Mucosa of rectum (tissue), 2 donors: Measurements from ENCODE around the gene KDM4E.

Experiments used
- H3K27ac ChIP-seq, 2 donors: one replicate each; pipeline ENCODE4 v1.7.0; 2013; ENCODE audit warnings: inconsistent platforms in 2 of 2, low read depth in 2 of 2, low read length in 2 of 2
- H3K27me3 ChIP-seq, 2 donors: one replicate each; pipeline ENCODE4 v1.7.0; 2013; ENCODE audit warnings: low read length in 2 of 2; ENCODE audit not compliant: control insufficient read depth in 2 of 2, insufficient read depth in 2 of 2
- H3K36me3 ChIP-seq, 2 donors: one replicate each; pipeline ENCODE4 v1.7.0; 2013; ENCODE audit warnings: low read length in 2 of 2; ENCODE audit not compliant: control insufficient read depth in 2 of 2, insufficient read depth in 2 of 2
- H3K4me1 ChIP-seq, 2 donors: one replicate each; pipeline ENCODE4 v1.7.0; 2013; ENCODE audit warnings: low read length in 2 of 2, mild to moderate bottlenecking in 1 of 2; ENCODE audit not compliant: control insufficient read depth in 2 of 2, insufficient read depth in 2 of 2
- H3K4me3 ChIP-seq, 2 donors: one replicate each; pipeline ENCODE4 v1.7.0; 2013; ENCODE audit warnings: low read length in 2 of 2
- H3K9ac ChIP-seq, 2 donors: one replicate each; pipeline ENCODE4 v1.7.0; 2013; ENCODE audit warnings: low read length in 2 of 2, low read depth in 1 of 2, mild to moderate bottlenecking in 1 of 2
- H3K9me3 ChIP-seq, 2 donors: one replicate each; pipeline ENCODE4 v1.7.0; 2013; ENCODE audit warnings: low read length in 2 of 2; ENCODE audit not compliant: control insufficient read depth in 2 of 2
- donor health status: healthy.
- donor health status: Normal muscosa, but diverticular disease.

Gene KDM4E

GRCh38 chr11:95024958-95025357, at the start of gene KDM4E:
Gene KDM4E, plus strand, starts transcription at chr11:95025258. Its CDS starts 300 bp downstream, at chr11:95025558.
- no peak within 1 kb of the TSS for H3K9ac ChIP-seq
- H3K27ac ChIP-seq = no peak within 1 kb of the TSS
- no peaks in the 10 kb centered on the region for H3K27me3 ChIP-seq
- H3K36me3 ChIP-seq = no peaks in the 10 kb centered on the region
- H3K9me3 ChIP-seq = no peaks in the 10 kb centered on the region
- no peaks in the 10 kb centered on the region for H3K4me1 ChIP-seq
- H3K4me3 ChIP-seq = no peak within 1 kb of the TSS

DNA sequence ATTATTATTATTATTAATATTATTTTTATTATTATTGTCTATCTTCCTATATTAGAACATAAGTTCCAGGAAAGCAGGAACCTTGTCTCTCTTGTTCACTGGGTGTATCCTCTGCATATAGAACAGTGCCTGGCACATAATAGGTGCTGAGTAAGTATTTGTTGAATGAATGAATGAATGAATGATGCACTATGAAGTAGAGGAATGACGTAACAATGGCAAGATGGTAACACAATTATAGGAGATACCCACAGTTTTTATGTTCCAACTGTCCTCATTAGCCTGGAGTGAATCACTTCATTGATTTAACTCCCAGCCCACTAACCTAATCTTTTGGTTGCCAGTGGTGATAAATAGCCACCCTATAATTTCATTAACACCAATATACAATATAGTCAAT, 49.5 kb upstream of the KDM4E start:
- no peaks in the 10 kb centered on the region for H3K9me3 ChIP-seq
- H3K36me3 ChIP-seq = peaks cover 7 to 13% of the 10 kb centered on the region in 2 donors
- peaks cover 7 to 8% of the 10 kb centered on the region in 2 donors for H3K4me1 ChIP-seq
- no peak overlapping the region for H3K4me3 ChIP-seq
- H3K27me3 ChIP-seq = no peaks in the 10 kb centered on the region
- H3K9ac ChIP-seq = no peak overlapping the region
- H3K27ac ChIP-seq = no peak overlapping the region

DNA sequence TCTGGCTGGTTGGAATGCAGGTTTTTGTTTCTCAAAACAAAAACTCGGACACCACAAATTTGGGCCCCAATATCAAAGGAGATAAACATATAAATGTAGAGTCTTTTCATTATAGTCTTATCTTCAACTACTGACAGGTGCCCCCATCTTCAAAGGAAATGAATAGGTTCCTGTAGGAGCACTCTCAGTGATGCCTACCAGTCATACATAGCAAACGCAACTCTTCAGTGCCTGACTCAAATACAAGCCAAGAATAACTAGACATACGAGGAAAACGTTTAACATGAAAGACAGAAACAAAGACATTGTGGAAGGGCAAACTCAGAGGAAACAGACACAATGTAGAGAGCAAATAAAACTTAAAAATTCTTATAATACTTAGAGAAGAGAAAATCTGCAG, 37.7 kb upstream of the KDM4E start:
- Histone ChIP-seq H3K27ac (no peak overlapping the region), H3K4me1 (no peaks in the 10 kb centered on the region), H3K9me3 (no peaks in the 10 kb centered on the region), H3K4me3 (no peak overlapping the region), H3K27me3 (no peaks in the 10 kb centered on the region), H3K36me3 (no peaks in the 10 kb centered on the region), H3K9ac (no peak overlapping the region)

- Histone ChIP-seq H3K36me3 (no peaks in the 10 kb centered on the region), H3K4me3 (no peak overlapping the region), H3K9ac (no peak overlapping the region)
Measured at GRCh38 chr11:94988748-94989147, 36.3 kb upstream of the KDM4E start.

DNA sequence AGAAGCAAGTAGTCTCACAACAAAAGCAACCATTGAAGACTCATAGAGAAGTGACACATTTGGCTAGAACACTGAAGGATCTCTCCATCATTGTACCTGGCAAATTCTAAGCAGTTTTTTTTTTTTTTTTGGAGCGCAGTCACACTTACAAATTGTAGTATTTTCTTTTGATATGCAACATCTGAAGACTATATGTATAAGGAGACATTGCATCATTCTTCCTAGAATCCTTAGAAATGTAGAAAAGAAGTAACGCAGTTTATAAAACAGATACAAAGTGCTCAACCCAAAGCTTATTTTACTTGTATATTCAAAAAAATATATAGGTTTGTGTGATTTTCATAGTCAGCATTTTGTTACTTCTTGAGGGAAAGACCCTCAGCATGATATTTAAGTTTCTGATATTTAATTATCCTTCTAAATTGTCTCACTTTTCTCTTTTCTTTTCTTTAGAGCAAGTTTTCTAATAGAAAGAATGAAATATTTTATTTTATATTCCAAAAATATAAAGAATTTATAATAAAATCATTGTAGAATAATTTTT, 31.6 kb upstream of the KDM4E start:
- no peak overlapping the region for H3K27ac ChIP-seq
- no peaks in the 10 kb centered on the region for H3K9me3 ChIP-seq
- no peaks in the 10 kb centered on the region for H3K4me1 ChIP-seq
- no peak overlapping the region for H3K9ac ChIP-seq
- no peaks in the 10 kb centered on the region for H3K27me3 ChIP-seq
- no peaks in the 10 kb centered on the region for H3K36me3 ChIP-seq
- no peak overlapping the region for H3K4me3 ChIP-seq

More at GRCh38 chr11:94988748-94989147, 36.3 kb upstream of the KDM4E start:
- Histone ChIP-seq H3K4me1 (no peaks in the 10 kb centered on the region), H3K9me3 (no peaks in the 10 kb centered on the region), H3K27ac (no peak overlapping the region), H3K27me3 (no peaks in the 10 kb centered on the region)

- Histone ChIP-seq H3K4me1 (no peaks in the 10 kb centered on the region), H3K27ac (no peak overlapping the region), H3K9me3 (no peaks in the 10 kb centered on the region), H3K4me3 (no peak overlapping the region), H3K27me3 (no peaks in the 10 kb centered on the region), H3K9ac (no peak overlapping the region), H3K36me3 (no peaks in the 10 kb centered on the region)
Measured at GRCh38 chr11:94997437-94997836, 27.6 kb upstream of the KDM4E start.

- Histone ChIP-seq H3K27me3 (no peaks in the 10 kb centered on the region), H3K9me3 (no peaks in the 10 kb centered on the region), H3K36me3 (no peaks in the 10 kb centered on the region), H3K9ac (no peak overlapping the region), H3K27ac (no peak overlapping the region), H3K4me1 (no peaks in the 10 kb centered on the region), H3K4me3 (no peak overlapping the region)
Measured at GRCh38 chr11:94998285-94998684, 26.8 kb upstream of the KDM4E start.

DNA sequence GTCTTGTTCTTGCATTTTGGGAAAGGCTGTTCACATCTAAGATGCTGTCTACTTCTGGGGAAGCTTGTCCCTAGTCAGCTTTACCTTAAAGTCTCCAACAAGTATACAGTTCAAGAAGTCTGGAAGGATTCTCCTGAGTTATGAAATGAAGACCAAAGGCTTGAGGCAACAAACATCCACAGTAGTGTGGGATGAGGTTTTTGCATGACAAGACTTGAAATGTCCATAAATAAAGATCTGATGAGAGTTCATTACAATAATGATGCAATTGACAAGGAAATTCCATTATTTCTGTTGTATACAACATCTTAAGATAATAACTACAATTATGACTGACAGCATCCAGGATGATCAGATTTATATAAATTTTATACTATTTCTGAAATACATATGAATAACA, 21.3 kb upstream of the KDM4E start:
- no peak overlapping the region for H3K4me3 ChIP-seq
- H3K4me1 ChIP-seq = no peaks in the 10 kb centered on the region
- no peaks in the 10 kb centered on the region for H3K36me3 ChIP-seq
- H3K27me3 ChIP-seq = no peaks in the 10 kb centered on the region
- no peak overlapping the region for H3K9ac ChIP-seq
- H3K27ac ChIP-seq = no peak overlapping the region
- no peaks in the 10 kb centered on the region for H3K9me3 ChIP-seq

GRCh38 chr11:95005642-95006041, 19.4 kb upstream of the KDM4E start:
- H3K9me3 ChIP-seq = no peaks in the 10 kb centered on the region
- peaks cover 0 to 2% of the 10 kb centered on the region in 2 donors for H3K27me3 ChIP-seq
- H3K4me1 ChIP-seq = no peaks in the 10 kb centered on the region
- no peak overlapping the region for H3K9ac ChIP-seq
- H3K4me3 ChIP-seq = no peak overlapping the region
- H3K27ac ChIP-seq = no peak overlapping the region
- no peaks in the 10 kb centered on the region for H3K36me3 ChIP-seq

DNA sequence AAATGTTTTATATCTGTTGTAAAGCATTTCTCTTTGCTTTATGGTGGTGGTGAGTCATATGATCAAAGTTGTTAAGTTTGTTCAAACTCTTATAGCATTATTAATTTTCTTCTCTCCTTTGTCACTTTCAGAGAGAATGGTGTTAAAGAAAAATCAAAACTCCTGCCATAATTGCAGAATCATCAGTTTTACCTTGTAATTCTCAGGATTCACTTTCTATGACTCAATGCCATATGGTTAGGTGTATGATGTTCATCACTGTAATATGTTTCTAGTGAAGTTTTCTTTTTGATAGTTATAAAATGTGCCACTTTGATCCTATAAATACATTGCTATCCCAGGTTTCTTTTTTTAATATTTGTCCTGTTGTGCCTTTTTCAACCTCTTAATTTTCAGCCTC, 13.7 kb upstream of the KDM4E start:
- H3K9me3 ChIP-seq = no peaks in the 10 kb centered on the region
- H3K27ac ChIP-seq = no peak overlapping the region
- H3K9ac ChIP-seq = no peak overlapping the region
- peaks cover 0 to 2% of the 10 kb centered on the region in 2 donors for H3K27me3 ChIP-seq
- no peak overlapping the region for H3K4me3 ChIP-seq
- H3K36me3 ChIP-seq = no peaks in the 10 kb centered on the region
- H3K4me1 ChIP-seq = no peaks in the 10 kb centered on the region
